Karpas-422 (cell line): ENCODE data around the gene DENND2D. TPM values are rescaled to one million over a fixed set of nuclear protein-coding genes. Genes with fewer than 3 reads are reported as not detected.

ENCODE experiments used
- DNase-seq: peaks from one replicate; pipeline ENCODE4 v3.0.0-alpha.2; 2015
- H2AFZ ChIP-seq: fragments of 200-600 bp; sonication (generic); 2 replicates; pipeline ENCODE4 v1.6.1; 2014; ENCODE audit warnings: antibody characterized with exemption, low read length, mixed read lengths
- H3K27ac ChIP-seq: fragments of 200-600 bp; sonication (generic); 2 replicates; pipeline ENCODE4 v1.5.1; 2014; ENCODE audit warnings: mild to moderate bottlenecking, low read length, moderate library complexity
- H3K27me3 ChIP-seq: fragments of 200-600 bp; sonication (generic); 2 replicates; pipeline ENCODE4 v1.6.1; 2014; ENCODE audit warnings: low read length, mixed read lengths
- H3K36me3 ChIP-seq: fragments of 200-600 bp; sonication (generic); 2 replicates; pipeline ENCODE4 v1.6.1; 2014; ENCODE audit warnings: low read length, mixed read lengths; ENCODE audit not compliant: insufficient read depth
- H3K4me1 ChIP-seq: fragments of 200-600 bp; sonication (generic); 2 replicates; pipeline ENCODE4 v1.6.1; 2014; ENCODE audit warnings: mild to moderate bottlenecking, low read length, mixed read lengths
- H3K4me2 ChIP-seq: fragments of 200-600 bp; sonication (generic); 2 replicates; pipeline ENCODE4 v1.6.1; 2014; ENCODE audit warnings: low read length, low read depth, mild to moderate bottlenecking; ENCODE audit not compliant: poor library complexity, severe bottlenecking
- H3K4me3 ChIP-seq: fragments of 200-600 bp; sonication (generic); 2 replicates; pipeline ENCODE4 v1.5.1; 2014; ENCODE audit warnings: mild to moderate bottlenecking, antibody characterized with exemption, low read length, mixed read lengths
- H3K79me2 ChIP-seq: fragments of 200-600 bp; sonication (generic); 2 replicates; pipeline ENCODE4 v1.6.1; 2014; ENCODE audit warnings: mild to moderate bottlenecking, low read length, mixed read lengths
- H3K9ac ChIP-seq: fragments of 200-600 bp; sonication (generic); 2 replicates; pipeline ENCODE4 v1.6.0; 2014; ENCODE audit warnings: low read length
- H3K9me2 ChIP-seq: fragments of 200-600 bp; sonication (generic), shearing (Covaris generic); replicated peaks from 2 replicates; pipeline ENCODE4 v1.6.0; 2014; ENCODE audit warnings: mild to moderate bottlenecking, low read length, moderate library complexity; ENCODE audit not compliant: insufficient read depth
- H3K9me3 ChIP-seq: fragments of 300-700, 200-600 bp; sonication (generic); 2 replicates; pipeline ENCODE4 v1.6.1; 2014; ENCODE audit warnings: low read length, mixed read lengths
- H4K20me1 ChIP-seq: fragments of 200-600 bp; sonication (generic); 2 replicates; pipeline ENCODE4 v1.6.1; 2014; ENCODE audit warnings: mild to moderate bottlenecking, antibody characterized with exemption, low read length, low read depth; ENCODE audit not compliant: insufficient read depth
- total RNA-seq: library from RNA; depleted of rRNA; stranded (reverse); fragments of >200 nt; shearing (Covaris generic); gene quantifications from 2 replicates; pipeline ENCODE4 v1.2.3, GENCODE V29; 2014; ENCODE audit warnings: low replicate concordance

The DENND2D gene
- total RNA-seq, 1 experiment from 2014 or later = 90.9 TPM

DNA sequence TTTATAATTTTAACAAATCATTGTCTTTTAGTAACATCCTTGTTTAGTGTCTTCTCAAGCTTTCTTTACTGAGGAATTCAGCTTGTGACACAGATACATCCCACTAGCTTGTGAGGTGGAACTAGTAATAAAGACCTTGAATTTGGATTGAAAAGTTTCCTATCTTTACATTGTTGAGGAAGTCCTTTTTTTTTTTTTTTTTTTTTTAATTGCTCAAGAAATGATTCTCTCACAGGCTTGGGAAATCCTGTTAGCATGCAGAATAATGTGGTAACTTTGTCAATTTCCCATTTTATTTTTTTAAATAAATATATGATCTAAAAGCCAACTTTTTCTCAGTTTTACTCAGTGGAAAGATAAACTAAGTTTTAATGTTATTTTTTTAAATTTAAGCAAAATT is 15.8 kb downstream of the DENND2D start:
- Histone ChIP-seq H3K9ac (no peak overlapping the region), H3K36me3 (peaks cover 72% of the 10 kb centered on the region), H4K20me1 (no peaks in the 10 kb centered on the region), H3K27ac (no peak overlapping the region), H3K9me3 (no peaks in the 10 kb centered on the region), H3K4me3 (no peak overlapping the region), H3K9me2 (no peaks in the 10 kb centered on the region), H3K79me2 (peaks cover 5% of the 10 kb centered on the region), H3K4me2 (no peak overlapping the region), H2AFZ (no peak overlapping the region), H3K27me3 (no peaks in the 10 kb centered on the region), H3K4me1 (no peaks in the 10 kb centered on the region)
- DNase-seq = no peak

DNA sequence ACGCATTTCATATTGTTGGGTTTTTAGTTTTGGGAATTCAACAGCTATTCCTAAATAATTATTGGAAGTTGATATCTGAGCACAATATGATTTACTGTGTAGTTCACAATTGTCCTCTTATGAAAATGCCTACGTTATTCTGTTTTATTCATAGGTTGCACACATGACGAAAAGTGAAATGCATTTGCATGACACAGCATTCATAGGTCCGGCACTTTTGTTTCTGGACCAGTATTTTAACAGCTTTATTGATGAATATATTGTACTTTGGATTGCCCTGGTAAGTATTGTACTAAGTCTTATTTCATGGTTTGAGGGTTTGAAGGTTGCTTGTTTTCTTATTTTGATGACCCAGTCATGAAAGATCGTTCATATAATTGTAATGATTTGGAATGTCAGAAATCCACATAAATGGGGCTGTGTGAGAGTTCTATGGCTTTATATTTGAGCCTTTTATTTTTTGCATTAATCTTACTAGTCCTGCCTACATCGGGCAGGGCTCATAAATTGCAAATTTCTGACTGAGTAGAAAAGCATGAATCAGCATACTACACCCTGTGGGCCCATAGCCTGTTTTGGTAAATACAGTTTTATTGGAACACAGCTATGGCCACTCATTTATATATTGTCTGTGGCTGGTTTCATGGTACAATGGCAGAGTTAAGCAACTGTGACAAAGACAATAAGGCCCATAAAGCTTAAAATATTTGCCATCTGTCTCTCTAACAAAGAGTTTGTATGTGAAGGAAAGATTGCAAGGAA is 17.0 kb downstream of the DENND2D start:
- Histone ChIP-seq H3K27ac (peak overlapping the region; percentile 15; the same call in 1 of the 2 replicates), H3K27me3 (no peaks in the 10 kb centered on the region), H4K20me1 (no peaks in the 10 kb centered on the region), H3K79me2 (peaks cover 9% of the 10 kb centered on the region), H3K4me2 (no peak overlapping the region), H3K4me3 (no peak overlapping the region), H2AFZ (no peak overlapping the region), H3K4me1 (no peaks in the 10 kb centered on the region), H3K9ac (no peak overlapping the region), H3K9me3 (no peaks in the 10 kb centered on the region), H3K36me3 (peaks cover 77% of the 10 kb centered on the region), H3K9me2 (no peaks in the 10 kb centered on the region)
- no peak for DNase-seq

DNA sequence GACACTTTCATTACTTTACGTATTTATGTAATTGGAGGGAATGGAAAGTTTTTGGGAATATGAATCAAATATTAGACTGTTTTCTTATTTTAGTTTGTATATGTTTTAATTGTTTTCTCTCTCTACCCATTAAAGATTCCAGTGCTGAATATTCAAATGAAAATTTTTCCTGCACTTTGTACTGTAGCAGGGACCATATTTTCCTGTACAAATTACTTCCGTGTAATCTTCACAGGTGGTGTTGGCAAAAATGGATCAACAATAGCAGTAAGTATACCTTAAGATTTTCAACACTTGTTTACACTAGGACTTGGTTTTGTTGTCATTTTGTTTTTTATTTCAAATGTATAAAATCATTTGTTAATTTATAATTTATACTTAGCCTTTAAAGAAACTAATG is 18.4 kb downstream of the DENND2D start:
- H3K9me2 ChIP-seq = no peaks in the 10 kb centered on the region
- no peak overlapping the region for H3K4me3 ChIP-seq
- H4K20me1 ChIP-seq = no peaks in the 10 kb centered on the region
- H3K9me3 ChIP-seq = no peaks in the 10 kb centered on the region
- H2AFZ ChIP-seq = no peak overlapping the region
- H3K4me2 ChIP-seq = no peak overlapping the region
- H3K79me2 ChIP-seq = peaks cover 12% of the 10 kb centered on the region
- peaks cover 73% of the 10 kb centered on the region for H3K36me3 ChIP-seq
- no peaks in the 10 kb centered on the region for H3K27me3 ChIP-seq
- no peak overlapping the region for H3K27ac ChIP-seq
- no peak overlapping the region for H3K9ac ChIP-seq
- H3K4me1 ChIP-seq = peaks cover 2% of the 10 kb centered on the region
- DNase-seq = no peak

GRCh38 chr1:111179968-111180533 is 20.4 kb downstream of the DENND2D start:
- peaks cover 70% of the 10 kb centered on the region for H3K36me3 ChIP-seq

DNA sequence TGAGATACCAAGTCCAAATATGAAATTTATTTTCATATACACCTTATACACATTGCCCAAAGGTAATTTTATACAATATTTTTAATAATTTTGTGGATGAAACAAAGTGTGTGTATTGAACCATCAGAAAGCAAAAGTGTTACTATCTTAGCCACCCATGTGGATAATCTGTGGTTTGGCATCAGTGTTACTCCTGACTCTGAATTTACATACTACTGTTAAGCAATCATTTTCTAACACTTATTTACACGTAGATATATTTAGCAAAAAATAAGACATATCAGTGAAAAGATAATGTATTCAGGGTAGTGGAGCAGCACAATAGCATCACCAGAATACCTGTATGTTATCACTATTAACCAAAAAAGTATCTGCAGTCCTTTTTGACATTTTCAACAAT is 23.8 kb downstream of the DENND2D start:
- Histone ChIP-seq H4K20me1 (no peaks in the 10 kb centered on the region), H3K36me3 (peaks cover 74% of the 10 kb centered on the region), H3K27me3 (no peaks in the 10 kb centered on the region), H3K9ac (no peak overlapping the region), H3K9me3 (no peaks in the 10 kb centered on the region), H2AFZ (no peak overlapping the region), H3K4me3 (no peak overlapping the region), H3K27ac (peak overlapping the region; percentile 39; the same call in 1 of the 2 replicates), H3K79me2 (peaks cover 57% of the 10 kb centered on the region), H3K4me1 (peaks cover 49% of the 10 kb centered on the region), H3K4me2 (peak overlapping the region; percentile 14), H3K9me2 (no peaks in the 10 kb centered on the region)
- DNase-seq = no peak

More at GRCh38 chr1:111179968-111180533, 20.4 kb downstream of the DENND2D start:
- Histone ChIP-seq H3K9me3 (no peaks in the 10 kb centered on the region), H4K20me1 (no peaks in the 10 kb centered on the region), H3K4me2 (no peak overlapping the region), H3K27ac (peak overlapping the region; percentile 22; the same call in 1 of the 2 replicates), H3K9ac (no peak overlapping the region), H3K79me2 (peaks cover 27% of the 10 kb centered on the region), H3K4me1 (peaks cover 19% of the 10 kb centered on the region), H3K9me2 (no peaks in the 10 kb centered on the region), H2AFZ (no peak overlapping the region), H3K4me3 (no peak overlapping the region), H3K27me3 (no peaks in the 10 kb centered on the region)
- DNase-seq = no peak

- no peak overlapping the region for H3K9ac ChIP-seq
- no peak overlapping the region for H3K4me3 ChIP-seq
- no peak overlapping the region for H3K4me2 ChIP-seq
- H2AFZ ChIP-seq = no peak overlapping the region
- H3K4me1 ChIP-seq = peaks cover 55% of the 10 kb centered on the region
- no peaks in the 10 kb centered on the region for H3K27me3 ChIP-seq
- DNase-seq = no peak
- no peaks in the 10 kb centered on the region for H3K9me3 ChIP-seq
- H4K20me1 ChIP-seq = no peaks in the 10 kb centered on the region
- H3K9me2 ChIP-seq = no peaks in the 10 kb centered on the region
- peaks cover 75% of the 10 kb centered on the region for H3K36me3 ChIP-seq
- H3K27ac ChIP-seq = no peak overlapping the region
- peaks cover 66% of the 10 kb centered on the region for H3K79me2 ChIP-seq
These were observed 25.1 kb downstream of the DENND2D start for GRCh38 chr1:111175349-111175748.

GRCh38 chr1:111174070-111174469 is 26.4 kb downstream of the DENND2D start:
- no peaks in the 10 kb centered on the region for H3K27me3 ChIP-seq
- peaks cover 68% of the 10 kb centered on the region for H3K4me1 ChIP-seq
- H3K4me2 ChIP-seq = no peak overlapping the region
- H3K27ac ChIP-seq = peak overlapping the region; percentile 49
- no peaks in the 10 kb centered on the region for H3K9me3 ChIP-seq
- H3K9ac ChIP-seq = no peak overlapping the region
- no peak for DNase-seq
- no peaks in the 10 kb centered on the region for H4K20me1 ChIP-seq
- no peak overlapping the region for H3K4me3 ChIP-seq
- no peaks in the 10 kb centered on the region for H3K9me2 ChIP-seq
- peaks cover 77% of the 10 kb centered on the region for H3K36me3 ChIP-seq
- H3K79me2 ChIP-seq = peaks cover 74% of the 10 kb centered on the region
- H2AFZ ChIP-seq = no peak overlapping the region

GRCh38 chr1:111172463-111172862 is 28.0 kb downstream of the DENND2D start:
- no peaks in the 10 kb centered on the region for H3K9me2 ChIP-seq
- H3K9ac ChIP-seq = no peak overlapping the region
- peaks cover 85% of the 10 kb centered on the region for H3K79me2 ChIP-seq
- peaks cover 80% of the 10 kb centered on the region for H3K36me3 ChIP-seq
- H3K27ac ChIP-seq = peak overlapping the region; percentile 49; the same call in 1 of the 2 replicates
- H2AFZ ChIP-seq = no peak overlapping the region
- no peak for DNase-seq
- H3K4me2 ChIP-seq = no peak overlapping the region
- no peak overlapping the region for H3K4me3 ChIP-seq
- no peaks in the 10 kb centered on the region for H3K27me3 ChIP-seq
- H4K20me1 ChIP-seq = no peaks in the 10 kb centered on the region
- peaks cover 74% of the 10 kb centered on the region for H3K4me1 ChIP-seq
- no peaks in the 10 kb centered on the region for H3K9me3 ChIP-seq
